ENCODE results near the gene ADAMTSL4.

The ADAMTSL4 gene

GRCh38 chr1:150536836-150537731 is 12.1 kb upstream of the ADAMTSL4 start:
- Histone ChIP-seq H3K9ac (ENCODE audit: low read length) (no peak overlapping the region), H3K27me3 (ENCODE audit: control insufficient read depth, insufficient read depth, low read length) (no peaks in the 10 kb centered on the region), H3K4me1 (ENCODE audit: control insufficient read depth, low read depth, low read length) (peaks cover 8% of the 10 kb centered on the region), H3K36me3 (ENCODE audit: control insufficient read depth, low read depth, low read length) (no peaks in the 10 kb centered on the region), H3K27ac (ENCODE audit: low read length) (no peak overlapping the region), H3K4me3 (ENCODE audit: low read length) (no peak overlapping the region), H3K9me3 (ENCODE audit: control insufficient read depth, low read depth, low read length) (no peaks in the 10 kb centered on the region)

DNA sequence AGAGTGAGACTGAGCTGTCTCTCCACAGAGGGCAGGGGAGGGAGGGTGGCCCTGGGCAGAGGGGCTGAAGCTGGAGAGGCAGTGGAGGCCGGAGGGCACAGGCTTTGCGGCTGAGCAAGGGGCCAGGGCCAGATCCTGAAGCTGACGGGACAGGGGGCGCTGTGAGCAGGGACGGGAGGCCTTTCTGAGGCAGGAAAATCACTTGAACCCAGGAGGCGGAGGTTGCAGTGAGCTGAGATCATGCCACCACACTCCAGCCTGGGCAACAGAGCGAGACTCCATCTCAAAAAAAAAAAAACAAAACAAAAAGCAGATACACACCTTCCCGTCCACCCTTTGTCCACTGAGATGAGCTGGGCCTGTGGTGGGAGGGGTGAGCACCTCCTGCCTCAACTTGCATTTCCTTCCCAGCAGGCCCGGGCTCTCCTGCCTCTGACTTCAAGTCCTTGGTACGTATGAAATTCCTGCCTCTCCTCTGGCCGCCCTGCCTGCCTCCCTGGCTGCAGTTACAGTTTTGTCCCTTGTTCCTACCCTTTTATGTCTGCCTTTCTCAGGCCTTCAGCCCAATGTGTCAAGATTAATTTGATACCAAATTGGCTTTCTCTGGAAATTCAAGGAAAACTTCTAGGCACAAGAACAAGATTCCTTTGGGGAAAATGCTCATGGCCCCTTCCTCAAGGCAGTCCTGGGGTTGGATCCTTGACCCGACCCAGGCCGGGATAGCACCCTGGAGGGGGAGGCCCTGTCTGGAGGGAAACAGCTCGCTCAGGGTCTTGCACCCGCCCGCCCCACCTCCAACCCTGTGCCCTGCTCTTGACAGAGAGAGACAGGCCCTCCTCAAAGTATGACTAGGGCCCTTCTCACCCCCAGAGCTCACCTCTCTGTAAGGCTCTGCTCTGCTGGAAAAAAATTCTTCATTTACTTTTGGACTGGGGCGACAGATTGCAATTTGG is 11.2 kb upstream of the ADAMTSL4 start:
- Histone ChIP-seq H3K27ac (ENCODE audit: low read length) (no peak overlapping the region), H3K27me3 (ENCODE audit: control insufficient read depth, insufficient read depth, low read length) (no peaks in the 10 kb centered on the region), H3K9ac (ENCODE audit: low read length) (peak overlapping the region; percentile 17), H3K4me1 (ENCODE audit: control insufficient read depth, low read depth, low read length) (peaks cover 8% of the 10 kb centered on the region), H3K9me3 (ENCODE audit: control insufficient read depth, low read depth, low read length) (no peaks in the 10 kb centered on the region), H3K36me3 (ENCODE audit: control insufficient read depth, low read depth, low read length) (no peaks in the 10 kb centered on the region), H3K4me3 (ENCODE audit: low read length) (no peak overlapping the region)

DNA sequence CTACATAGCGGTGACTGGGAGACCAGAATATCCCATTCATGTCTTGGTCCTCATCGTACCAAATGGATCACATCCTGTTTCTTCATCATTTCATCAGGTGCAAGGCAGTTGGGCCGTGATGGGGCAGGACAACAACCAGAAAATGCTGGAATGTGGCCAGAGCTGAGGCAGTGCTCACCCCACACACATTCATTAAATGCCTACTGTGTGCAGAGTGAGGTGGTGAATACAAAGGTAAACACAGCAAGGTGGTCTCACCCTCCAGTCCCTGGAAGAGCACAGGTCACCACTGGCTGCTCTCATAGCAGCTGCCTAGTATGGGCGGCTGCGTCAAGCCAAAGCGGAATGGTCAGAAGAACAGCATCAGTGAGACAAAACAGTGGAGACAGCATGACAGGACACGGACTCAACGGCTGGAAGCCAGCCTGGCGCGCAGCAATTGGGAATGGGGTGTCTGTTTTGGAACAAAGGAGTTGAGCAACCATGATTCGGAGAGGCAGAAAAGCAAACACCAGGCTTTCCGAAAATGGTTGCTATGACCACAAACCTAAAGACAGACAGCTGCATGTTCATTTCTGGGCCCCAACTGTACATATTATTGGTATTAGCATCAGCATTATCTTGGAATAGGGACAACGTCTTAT is 5.6 kb upstream of the ADAMTSL4 start:
- no peak overlapping the region for H3K27ac ChIP-seq (ENCODE audit: low read length)
- no peaks in the 10 kb centered on the region for H3K9me3 ChIP-seq (ENCODE audit: control insufficient read depth, low read depth, low read length)
- H3K4me1 ChIP-seq (ENCODE audit: control insufficient read depth, low read depth, low read length) = peaks cover under 1% of the 10 kb centered on the region
- H3K4me3 ChIP-seq (ENCODE audit: low read length) = no peak overlapping the region
- H3K9ac ChIP-seq (ENCODE audit: low read length) = no peak overlapping the region
- H3K27me3 ChIP-seq (ENCODE audit: control insufficient read depth, insufficient read depth, low read length) = peaks cover 10% of the 10 kb centered on the region
- no peaks in the 10 kb centered on the region for H3K36me3 ChIP-seq (ENCODE audit: control insufficient read depth, low read depth, low read length)

DNA sequence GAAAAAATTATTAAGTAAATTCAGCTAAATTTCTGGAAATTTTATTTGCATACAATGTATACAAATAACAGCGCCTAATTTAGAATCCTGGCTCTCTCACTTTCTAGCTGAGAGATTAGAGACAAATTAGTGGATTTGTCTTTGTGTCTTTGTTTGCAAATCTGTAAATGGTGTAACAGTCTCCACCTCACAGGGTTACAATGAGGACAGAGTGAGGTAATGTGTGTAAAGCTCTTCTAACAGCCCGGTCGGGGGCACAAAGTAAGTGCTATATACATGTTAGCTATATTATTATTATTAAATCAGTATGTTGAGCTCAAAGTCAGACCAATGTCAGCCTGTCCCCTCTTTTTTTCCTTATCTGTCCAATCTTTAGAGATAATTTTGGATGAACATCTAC is 5.0 kb upstream of the ADAMTSL4 start:
- no peaks in the 10 kb centered on the region for H3K36me3 ChIP-seq (ENCODE audit: control insufficient read depth, low read depth, low read length)
- H3K27me3 ChIP-seq (ENCODE audit: control insufficient read depth, insufficient read depth, low read length) = peaks cover 13% of the 10 kb centered on the region
- no peak overlapping the region for H3K4me3 ChIP-seq (ENCODE audit: low read length)
- H3K27ac ChIP-seq (ENCODE audit: low read length) = no peak overlapping the region
- H3K9ac ChIP-seq (ENCODE audit: low read length) = no peak overlapping the region
- no peaks in the 10 kb centered on the region for H3K9me3 ChIP-seq (ENCODE audit: control insufficient read depth, low read depth, low read length)
- no peaks in the 10 kb centered on the region for H3K4me1 ChIP-seq (ENCODE audit: control insufficient read depth, low read depth, low read length)

- Histone ChIP-seq H3K9me3 (ENCODE audit: control insufficient read depth, low read depth, low read length) (no peaks in the 10 kb centered on the region), H3K9ac (ENCODE audit: low read length) (no peak overlapping the region), H3K4me1 (ENCODE audit: control insufficient read depth, low read depth, low read length) (no peaks in the 10 kb centered on the region), H3K27me3 (ENCODE audit: control insufficient read depth, insufficient read depth, low read length) (peaks cover 21% of the 10 kb centered on the region), H3K36me3 (ENCODE audit: control insufficient read depth, low read depth, low read length) (no peaks in the 10 kb centered on the region), H3K4me3 (ENCODE audit: low read length) (no peak overlapping the region), H3K27ac (ENCODE audit: low read length) (no peak overlapping the region)
Measured at GRCh38 chr1:150545486-150546032, 3.6 kb upstream of the ADAMTSL4 start.

- H3K4me1 ChIP-seq (ENCODE audit: control insufficient read depth, low read depth, low read length) = no peaks in the 10 kb centered on the region
- H3K4me3 ChIP-seq (ENCODE audit: low read length) = no peak overlapping the region
- H3K36me3 ChIP-seq (ENCODE audit: control insufficient read depth, low read depth, low read length) = no peaks in the 10 kb centered on the region
- no peak overlapping the region for H3K9ac ChIP-seq (ENCODE audit: low read length)
- no peak overlapping the region for H3K27ac ChIP-seq (ENCODE audit: low read length)
- no peaks in the 10 kb centered on the region for H3K9me3 ChIP-seq (ENCODE audit: control insufficient read depth, low read depth, low read length)
- H3K27me3 ChIP-seq (ENCODE audit: control insufficient read depth, insufficient read depth, low read length) = peaks cover 21% of the 10 kb centered on the region
Measured at GRCh38 chr1:150546294-150546937, 2.8 kb upstream of the ADAMTSL4 start.

DNA sequence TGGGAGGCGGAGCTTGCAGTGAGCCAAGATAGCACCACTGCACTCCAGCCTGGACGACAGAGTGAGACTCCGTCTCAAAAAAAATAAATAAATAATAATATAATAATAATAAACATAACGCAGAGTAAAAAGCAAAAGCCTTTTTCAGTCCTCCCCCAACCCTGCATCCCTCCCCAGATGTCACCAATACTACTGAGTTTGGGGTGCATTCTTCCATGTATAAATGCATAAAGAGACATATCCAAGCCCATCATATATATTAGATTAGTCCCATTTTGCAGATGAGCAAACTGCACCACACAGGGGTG is 930 bp upstream of the ADAMTSL4 start:
- H3K36me3 ChIP-seq (ENCODE audit: control insufficient read depth, low read depth, low read length) = no peaks in the 10 kb centered on the region
- no peak overlapping the region for H3K27ac ChIP-seq (ENCODE audit: low read length)
- H3K27me3 ChIP-seq (ENCODE audit: control insufficient read depth, insufficient read depth, low read length) = peaks cover 21% of the 10 kb centered on the region
- H3K9ac ChIP-seq (ENCODE audit: low read length) = no peak overlapping the region
- no peaks in the 10 kb centered on the region for H3K9me3 ChIP-seq (ENCODE audit: control insufficient read depth, low read depth, low read length)
- H3K4me3 ChIP-seq (ENCODE audit: low read length) = peak overlapping the region; percentile 52
- peaks cover 6% of the 10 kb centered on the region for H3K4me1 ChIP-seq (ENCODE audit: control insufficient read depth, low read depth, low read length)

- H3K9ac ChIP-seq (ENCODE audit: low read length) = no peak overlapping the region
- no peaks in the 10 kb centered on the region for H3K9me3 ChIP-seq (ENCODE audit: control insufficient read depth, low read depth, low read length)
- peak overlapping the region; percentile 45 for H3K4me3 ChIP-seq (ENCODE audit: low read length)
- peaks cover 6% of the 10 kb centered on the region for H3K4me1 ChIP-seq (ENCODE audit: control insufficient read depth, low read depth, low read length)
- H3K36me3 ChIP-seq (ENCODE audit: control insufficient read depth, low read depth, low read length) = no peaks in the 10 kb centered on the region
- H3K27me3 ChIP-seq (ENCODE audit: control insufficient read depth, insufficient read depth, low read length) = peaks cover 21% of the 10 kb centered on the region
- H3K27ac ChIP-seq (ENCODE audit: low read length) = no peak overlapping the region
Measured at GRCh38 chr1:150549496-150550221, 451 bp downstream of the ADAMTSL4 start.

DNA sequence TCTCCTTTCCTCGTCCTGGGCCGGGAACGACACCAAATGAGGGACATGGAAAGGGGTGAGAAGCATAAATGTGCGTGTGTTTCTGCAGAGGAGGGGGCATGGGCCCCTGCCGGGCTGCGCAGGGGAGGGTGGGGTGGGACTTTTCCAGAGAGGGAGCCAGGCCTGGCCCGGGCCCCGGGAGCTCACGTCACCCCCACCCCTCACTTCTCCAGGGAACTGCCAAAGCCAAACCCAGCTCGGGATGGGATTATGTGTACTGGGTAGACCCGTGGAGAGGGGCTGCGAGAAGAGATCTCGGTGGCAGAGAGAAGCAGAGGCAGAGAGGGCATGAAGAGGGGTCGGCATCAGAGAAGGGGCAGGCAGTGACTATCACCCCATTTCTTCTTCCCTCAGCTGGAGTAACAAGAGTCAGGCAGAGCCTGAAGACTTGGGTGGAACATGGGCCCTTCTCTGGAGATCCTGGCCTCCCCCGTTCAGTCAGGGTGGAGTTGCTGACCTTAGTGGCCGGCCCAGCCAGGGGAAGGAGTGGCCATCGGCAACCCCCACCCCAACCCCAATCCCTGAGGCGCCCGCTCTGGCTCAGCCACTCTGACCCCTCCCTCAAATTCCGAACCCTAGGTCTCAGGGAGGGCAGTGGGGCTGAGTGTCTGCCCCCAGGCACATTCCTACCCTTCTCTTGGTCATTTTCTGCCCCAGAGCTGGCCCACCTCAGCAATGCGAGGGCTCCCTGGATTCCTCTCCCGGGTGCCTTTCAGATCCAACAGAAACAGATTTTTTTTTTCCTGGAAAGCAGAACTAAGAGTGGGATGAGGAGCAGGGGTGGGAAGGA is 1.2 kb downstream of the ADAMTSL4 start:
- Histone ChIP-seq H3K9me3 (ENCODE audit: control insufficient read depth, low read depth, low read length) (no peaks in the 10 kb centered on the region), H3K36me3 (ENCODE audit: control insufficient read depth, low read depth, low read length) (no peaks in the 10 kb centered on the region), H3K4me3 (ENCODE audit: low read length) (no peak overlapping the region), H3K27ac (ENCODE audit: low read length) (no peak overlapping the region), H3K27me3 (ENCODE audit: control insufficient read depth, insufficient read depth, low read length) (peaks cover 21% of the 10 kb centered on the region), H3K9ac (ENCODE audit: low read length) (no peak overlapping the region), H3K4me1 (ENCODE audit: control insufficient read depth, low read depth, low read length) (peaks cover 6% of the 10 kb centered on the region)

Measured in iPS-18a (cell line).